Adipocyte (in vitro differentiated cells): Measurements from ENCODE around the gene MAN1A1.
A peak's percentile ranks its signal among the peaks of the same experiment; 100 is the strongest.
"Not testable (repeated sequence)": the region's sequence is repeated elsewhere in the genome, so short reads cannot be mapped to it uniquely, and the experiment has no call there.

Experiments
- DNase-seq: peaks from one replicate; pipeline ENCODE4 v3.0.0-alpha.2; 2015; ENCODE audit warnings: low read depth
- H3K27me3 ChIP-seq: replicated peaks from 2 replicates; pipeline ENCODE4 v1.7.0; 2013; ENCODE audit warnings: mild to moderate bottlenecking, low read length, moderate library complexity; ENCODE audit not compliant: control insufficient read depth, insufficient read depth
- H3K36me3 ChIP-seq: 2 replicates; pipeline ENCODE4 v1.7.0; 2013; ENCODE audit warnings: low read length, mild to moderate bottlenecking, moderate library complexity; ENCODE audit not compliant: control insufficient read depth, insufficient read depth, severe bottlenecking
- H3K4me1 ChIP-seq: 2 replicates; pipeline ENCODE4 v1.7.0; 2013; ENCODE audit warnings: mild to moderate bottlenecking, low read length, moderate library complexity; ENCODE audit not compliant: control insufficient read depth, insufficient read depth
- H3K4me3 ChIP-seq: 2 replicates; pipeline ENCODE4 v1.7.0; 2013; ENCODE audit warnings: mild to moderate bottlenecking, low read length, moderate library complexity
- H3K9ac ChIP-seq: 2 replicates; pipeline ENCODE4 v1.7.0; 2013; ENCODE audit warnings: mild to moderate bottlenecking, low read length, moderate library complexity
- H3K9me3 ChIP-seq: 2 replicates; pipeline ENCODE4 v1.7.0; 2013; ENCODE audit warnings: mild to moderate bottlenecking, low read length, moderate library complexity; ENCODE audit not compliant: control insufficient read depth

MAN1A1 gene

DNA sequence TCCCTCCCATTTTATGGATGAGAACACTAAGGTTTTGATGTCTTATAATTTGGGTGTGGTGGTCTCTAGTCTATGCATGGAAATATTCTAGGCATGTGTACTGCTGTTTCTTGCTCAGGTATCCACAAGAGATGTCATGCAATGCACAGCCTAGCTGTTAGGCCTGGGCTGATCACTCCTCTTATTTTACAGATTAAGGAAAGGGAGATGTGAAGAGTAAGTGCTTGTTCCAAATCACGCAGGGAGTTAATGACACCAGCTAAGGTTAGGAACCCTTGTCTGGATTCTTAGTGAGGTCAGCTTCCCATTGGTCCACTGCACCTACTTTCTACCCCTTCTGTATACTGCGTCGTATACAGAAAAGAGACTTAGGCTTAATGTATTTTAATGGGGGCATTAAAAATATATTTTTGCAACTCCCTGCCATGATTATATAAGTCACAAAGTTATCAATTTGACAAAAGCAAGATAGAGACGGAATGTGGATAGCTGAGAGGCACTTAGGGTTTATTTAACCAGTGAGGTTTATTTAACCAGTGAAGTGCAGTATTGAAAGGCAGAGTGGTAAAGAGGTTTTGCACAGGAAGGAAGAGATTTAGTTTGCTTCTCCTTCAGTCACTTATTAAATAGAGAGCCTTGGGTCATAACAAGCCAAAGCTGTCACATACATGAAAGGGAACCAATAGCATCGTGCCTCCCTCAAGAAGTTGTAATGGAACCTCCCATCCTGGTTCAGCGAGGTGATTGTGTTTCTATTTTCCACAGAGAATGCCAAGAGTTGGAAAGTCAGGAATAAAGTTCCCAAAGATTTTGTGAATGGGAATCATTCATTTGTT, 176.1 kb downstream of the MAN1A1 start:
- Histone ChIP-seq H3K4me1 (peaks cover 54% of the 10 kb centered on the region), H3K27me3 (no peaks in the 10 kb centered on the region), H3K36me3 (peaks cover 18% of the 10 kb centered on the region), H3K4me3 (no peak overlapping the region), H3K9ac (no peak overlapping the region), H3K9me3 (no peaks in the 10 kb centered on the region)
- no peak for DNase-seq

DNA sequence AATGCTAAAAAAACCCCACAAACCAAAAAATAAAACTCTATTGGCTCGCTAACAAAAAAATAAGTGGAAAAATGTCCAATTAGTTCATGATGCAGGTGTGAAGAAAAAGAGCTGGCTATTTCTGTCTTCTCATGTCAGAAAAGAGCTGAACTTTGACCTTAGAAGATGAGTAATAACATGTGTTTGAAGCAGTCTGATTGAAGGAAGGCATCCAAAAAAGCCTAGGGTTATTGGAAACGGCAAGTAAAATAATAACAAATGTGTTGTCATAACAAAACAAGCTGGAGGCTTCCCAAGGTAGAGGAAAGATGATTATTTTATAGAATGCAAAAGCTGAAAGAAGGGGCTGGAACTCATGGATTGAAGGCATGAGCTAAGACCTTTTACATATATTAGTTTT, 176.7 kb downstream of the MAN1A1 start:
- no peaks in the 10 kb centered on the region for H3K27me3 ChIP-seq
- no peaks in the 10 kb centered on the region for H3K9me3 ChIP-seq
- peaks cover 54% of the 10 kb centered on the region for H3K4me1 ChIP-seq
- DNase-seq = peak; percentile 40
- H3K9ac ChIP-seq = no peak overlapping the region
- no peak overlapping the region for H3K4me3 ChIP-seq
- H3K36me3 ChIP-seq = peaks cover 12% of the 10 kb centered on the region

DNA sequence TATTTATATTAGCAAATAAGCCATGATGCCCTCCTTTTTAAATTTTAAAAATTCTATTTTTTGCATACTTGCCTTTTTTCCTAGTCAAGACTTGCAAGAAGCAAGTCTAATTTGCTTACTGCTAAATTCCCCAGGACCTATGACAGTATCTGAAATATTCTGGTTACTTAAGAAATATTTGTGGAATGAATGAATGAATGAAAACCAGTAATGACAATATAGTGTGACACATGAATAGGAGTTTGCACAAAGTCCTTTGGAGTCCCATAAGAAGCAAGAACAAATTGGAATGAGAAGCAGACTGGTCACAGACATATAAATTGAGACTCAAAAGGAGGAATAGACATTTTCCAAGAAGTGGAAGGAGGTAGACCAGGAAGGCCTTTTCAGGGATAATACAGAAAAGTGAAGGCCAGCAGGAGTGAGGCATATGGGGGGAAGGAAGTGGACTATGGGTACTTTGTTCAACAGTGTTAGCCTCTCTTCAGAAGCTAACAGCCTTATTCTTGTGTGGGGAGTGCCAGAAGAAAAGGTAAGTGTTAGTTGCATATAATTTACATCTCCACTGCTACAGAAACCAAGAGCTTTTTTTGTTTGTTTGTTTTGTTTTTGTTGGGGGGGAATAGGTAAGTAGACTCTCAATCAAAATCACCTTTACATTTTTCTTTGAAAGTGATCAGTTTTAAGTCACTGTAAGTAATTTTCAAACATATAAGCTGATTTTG, 177.5 kb downstream of the MAN1A1 start:
- no peaks in the 10 kb centered on the region for H3K9me3 ChIP-seq
- no peak overlapping the region for H3K9ac ChIP-seq
- DNase-seq = no peak
- peaks cover 5% of the 10 kb centered on the region for H3K36me3 ChIP-seq
- H3K4me1 ChIP-seq = peaks cover 54% of the 10 kb centered on the region
- no peak overlapping the region for H3K4me3 ChIP-seq
- no peaks in the 10 kb centered on the region for H3K27me3 ChIP-seq

DNA sequence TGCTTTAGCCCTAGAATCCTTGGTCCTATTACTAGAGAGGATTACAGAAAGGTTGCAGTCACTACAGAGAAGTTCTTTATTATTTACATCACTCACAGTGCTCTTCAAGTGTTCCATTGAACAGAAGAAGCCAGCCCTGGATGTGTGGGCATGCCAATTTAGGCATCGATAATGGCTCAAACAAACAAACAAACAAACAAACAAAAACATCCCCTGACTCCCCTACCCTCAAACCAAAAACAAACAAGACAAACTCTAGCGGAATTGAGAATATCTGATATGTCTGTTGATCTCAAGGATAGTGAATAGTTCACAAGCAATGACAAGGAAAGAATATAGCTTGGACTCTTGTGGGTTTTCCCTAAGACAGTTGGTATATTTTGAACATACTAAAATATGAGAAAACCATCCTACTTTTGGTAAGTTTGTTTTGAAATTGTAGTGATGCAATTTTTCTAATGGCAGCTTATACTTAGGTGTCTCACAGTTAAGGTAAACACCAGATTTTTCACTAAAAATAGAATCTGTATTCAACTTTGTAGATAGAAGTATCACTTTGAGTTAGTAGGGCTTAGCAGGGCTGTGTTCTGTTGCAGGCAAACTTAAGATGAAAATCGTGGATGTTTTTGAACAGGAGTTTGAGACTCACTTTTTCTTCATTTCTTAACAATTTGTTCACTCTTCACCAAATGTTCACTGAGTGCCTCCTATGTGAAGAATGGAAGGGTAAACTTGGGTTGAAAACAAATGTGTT, 178.3 kb downstream of the MAN1A1 start:
- Histone ChIP-seq H3K4me1 (peaks cover 47% of the 10 kb centered on the region), H3K27me3 (no peaks in the 10 kb centered on the region), H3K4me3 (no peak overlapping the region), H3K36me3 (no peaks in the 10 kb centered on the region), H3K9me3 (no peaks in the 10 kb centered on the region), H3K9ac (no peak overlapping the region)
- DNase-seq = no peak

DNA sequence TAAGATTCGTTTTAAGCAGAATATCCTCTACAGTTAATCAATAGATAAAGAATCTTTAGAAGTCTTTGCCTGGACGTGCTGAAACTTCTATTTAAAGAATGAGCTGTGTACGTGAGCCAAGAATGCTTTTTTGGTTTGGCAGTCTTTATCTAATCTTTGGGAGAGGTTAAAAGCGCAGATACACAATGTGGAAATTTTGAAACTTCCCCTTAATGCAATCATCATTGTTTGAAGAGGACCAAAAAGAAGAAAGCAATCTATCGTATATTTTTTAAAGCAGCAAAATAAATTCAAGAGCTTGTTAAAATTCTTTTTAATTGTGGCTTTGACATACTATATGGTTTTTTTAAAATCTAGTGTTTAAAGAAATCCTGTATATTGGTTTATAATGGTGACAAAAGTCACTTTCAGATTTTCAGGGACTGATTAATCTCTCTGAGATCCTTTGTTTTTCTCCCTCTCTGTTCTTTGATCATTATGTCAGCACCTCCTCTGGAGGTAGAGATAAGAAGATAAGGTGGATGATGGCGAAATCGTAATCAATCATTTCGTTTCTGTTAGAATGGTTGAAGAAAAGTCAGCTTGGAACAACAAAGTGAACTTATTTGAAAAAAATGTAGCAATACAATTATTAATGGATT, 179.0 kb downstream of the MAN1A1 start:
- no peak overlapping the region for H3K9ac ChIP-seq
- H3K4me1 ChIP-seq = peaks cover 40% of the 10 kb centered on the region
- H3K4me3 ChIP-seq = peak overlapping the region; percentile 7
- no peaks in the 10 kb centered on the region for H3K36me3 ChIP-seq
- H3K9me3 ChIP-seq = no peaks in the 10 kb centered on the region
- no peaks in the 10 kb centered on the region for H3K27me3 ChIP-seq
- DNase-seq = no peak

DNA sequence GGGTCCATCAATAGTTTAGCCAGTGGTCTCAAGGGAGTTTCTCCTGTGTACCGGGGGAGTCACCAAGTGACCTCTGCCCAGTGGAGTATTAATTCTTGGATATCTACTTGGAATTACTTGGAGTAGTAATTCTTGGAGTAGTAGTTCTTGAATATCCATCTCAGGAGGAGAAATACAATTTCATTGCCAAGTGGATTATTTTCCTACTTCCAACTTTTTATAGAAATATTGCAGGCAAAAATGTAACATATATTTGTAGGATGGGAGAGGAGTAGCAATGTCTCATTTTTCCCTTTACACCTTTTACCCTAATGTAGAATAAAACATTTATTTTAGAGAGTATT, 179.5 kb downstream of the MAN1A1 start:
- Histone ChIP-seq H3K4me3 (no peak overlapping the region), H3K9ac (no peak overlapping the region), H3K36me3 (no peaks in the 10 kb centered on the region), H3K9me3 (no peaks in the 10 kb centered on the region), H3K27me3 (no peaks in the 10 kb centered on the region), H3K4me1 (peaks cover 35% of the 10 kb centered on the region)
- DNase-seq = no peak

DNA sequence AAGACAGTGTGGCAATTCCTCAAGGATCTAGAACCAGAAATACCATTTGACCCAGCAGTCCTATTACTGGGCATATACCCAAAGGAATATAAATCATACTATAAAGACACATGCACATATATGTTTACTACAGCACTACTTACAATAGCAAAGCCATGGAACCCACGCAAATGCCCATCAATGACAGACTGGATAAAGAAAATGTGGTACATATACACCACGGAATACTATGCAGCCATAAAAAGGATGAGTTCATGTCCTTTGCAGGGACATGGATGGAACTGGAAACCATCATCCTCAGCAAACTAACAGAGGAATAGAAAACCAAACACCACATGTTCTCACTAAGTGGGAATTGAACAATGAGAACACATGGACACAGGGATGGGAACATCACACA, 180.2 kb downstream of the MAN1A1 start:
- H3K9ac ChIP-seq, H3K9me3 ChIP-seq, DNase-seq, H3K27me3 ChIP-seq, H3K36me3 ChIP-seq, H3K4me3 ChIP-seq: not testable (repeated sequence)
- peaks cover 32% of the 10 kb centered on the region for H3K4me1 ChIP-seq

DNA sequence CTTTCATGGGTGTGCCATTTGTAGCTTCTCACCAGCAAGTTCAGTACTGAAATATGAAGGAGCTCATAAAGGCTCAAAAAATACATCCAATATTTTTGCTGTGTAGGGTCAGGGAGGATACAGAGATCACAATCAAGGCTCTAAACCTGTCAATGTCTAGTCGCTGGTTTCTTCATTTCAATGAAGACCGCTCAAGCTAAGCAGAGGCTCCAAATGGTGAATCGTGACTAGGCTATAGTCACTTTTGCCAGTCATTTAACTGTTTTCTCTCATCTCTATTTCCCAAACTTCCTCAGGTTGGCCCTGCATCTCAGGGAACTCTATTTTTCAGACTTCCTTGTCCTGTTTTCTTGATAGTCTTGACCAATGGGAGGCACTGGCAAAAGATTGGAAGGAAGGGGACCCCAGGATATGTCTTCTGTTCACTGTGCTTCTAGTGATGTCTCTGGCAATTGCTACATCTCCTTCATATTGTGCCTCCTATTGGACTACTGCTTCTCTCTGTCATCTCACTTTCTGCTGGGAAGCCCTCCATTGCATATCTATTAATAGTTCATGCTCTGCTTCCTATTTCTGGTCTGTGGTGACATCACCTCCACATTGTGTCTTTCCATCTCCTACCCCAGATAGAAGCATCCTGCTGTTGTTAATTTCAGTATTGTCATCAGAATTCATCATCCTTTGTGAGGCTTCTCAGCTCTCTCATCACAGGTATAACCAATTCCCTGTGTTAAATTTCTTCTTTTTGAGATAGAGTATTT, 183.4 kb downstream of the MAN1A1 start:
- Histone ChIP-seq H3K9me3 (no peaks in the 10 kb centered on the region), H3K9ac (no peak overlapping the region), H3K4me1 (peaks cover 15% of the 10 kb centered on the region), H3K4me3 (no peak overlapping the region), H3K27me3 (no peaks in the 10 kb centered on the region), H3K36me3 (no peaks in the 10 kb centered on the region)
- DNase-seq = no peak

DNA sequence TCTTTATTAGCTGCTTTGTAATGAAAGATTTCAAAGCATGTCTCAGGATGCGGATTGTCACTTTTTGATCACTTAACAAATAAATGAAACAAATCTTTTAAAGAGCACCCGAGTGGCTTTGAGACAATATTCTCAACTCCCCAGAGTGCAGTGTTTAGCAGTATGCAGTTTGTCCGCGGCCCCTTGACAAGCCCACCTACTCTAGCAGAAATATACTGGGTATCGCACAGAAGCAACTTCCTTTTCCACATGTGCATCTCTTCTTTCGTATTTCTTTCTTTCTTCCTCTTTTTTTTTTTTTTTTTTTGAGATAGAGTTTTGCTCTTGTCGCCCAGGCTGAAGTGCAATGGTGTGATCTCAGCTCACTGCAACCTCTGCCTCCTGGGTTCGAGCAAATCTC, 186.6 kb downstream of the MAN1A1 start:
- Histone ChIP-seq H3K4me1 (peaks cover 21% of the 10 kb centered on the region), H3K27me3 (no peaks in the 10 kb centered on the region), H3K9ac (no peak overlapping the region), H3K36me3 (no peaks in the 10 kb centered on the region), H3K9me3 (no peaks in the 10 kb centered on the region), H3K4me3 (no peak overlapping the region)
- no peak for DNase-seq

DNA sequence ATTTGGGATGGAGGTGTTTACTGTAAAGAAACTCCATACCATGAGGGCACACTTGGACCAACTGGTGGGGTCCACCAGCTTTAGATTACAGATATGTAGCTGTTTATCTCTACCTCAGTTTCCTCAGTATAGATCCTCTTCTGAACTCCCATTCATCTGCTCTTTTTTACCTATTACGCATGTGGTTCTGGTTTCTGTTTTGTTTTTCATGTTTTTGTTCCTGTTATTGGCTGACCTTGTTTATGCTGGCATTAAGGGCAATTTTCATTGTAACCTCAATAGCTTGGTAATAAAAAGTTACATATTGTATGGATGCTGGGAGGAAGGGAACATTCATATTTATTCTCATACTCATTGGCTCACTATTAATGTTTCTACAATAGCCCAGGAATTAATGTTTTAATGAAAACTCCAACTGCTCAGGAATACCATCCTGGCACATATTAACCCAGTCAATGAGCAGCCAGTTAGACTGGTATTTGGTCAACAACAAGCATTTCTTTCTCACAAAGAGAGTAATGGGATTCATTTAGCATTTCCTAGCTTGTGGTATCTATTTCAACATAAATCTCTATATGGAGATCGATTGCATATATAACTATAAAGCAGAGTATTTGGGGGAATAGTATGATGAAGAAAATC, 187.3 kb downstream of the MAN1A1 start:
- Histone ChIP-seq H3K36me3 (no peaks in the 10 kb centered on the region), H3K4me1 (peaks cover 28% of the 10 kb centered on the region), H3K27me3 (no peaks in the 10 kb centered on the region), H3K9me3 (no peaks in the 10 kb centered on the region), H3K9ac (no peak overlapping the region), H3K4me3 (no peak overlapping the region)
- DNase-seq = no peak
